GM23338 (cell line): Measurements from ENCODE around the gene RPTOR.

Experiments
- EZH2 ChIP-seq: fragments of 200-600 bp; sonication (generic); IDR thresholded peaks from one replicate; pipeline ENCODE4 v1.8.0; 2017; ENCODE audit warnings: antibody characterized with exemption, mild to moderate bottlenecking, low read depth; ENCODE audit not compliant: unreplicated experiment
- EZH2phosphoT487 ChIP-seq: fragments of 200-600 bp; sonication (generic); IDR thresholded peaks from one replicate; pipeline ENCODE4 v1.8.1; 2018; ENCODE audit warnings: antibody characterized with exemption; ENCODE audit not compliant: unreplicated experiment
- NANOG ChIP-seq: IDR thresholded peaks from 2 replicates; pipeline ENCODE4 v1.6.1; 2016; ENCODE audit warnings: antibody characterized with exemption, borderline replicate concordance
- POLR2AphosphoS5 ChIP-seq: IDR thresholded peaks from 2 replicates; pipeline ENCODE4 v1.6.1; 2016; ENCODE audit warnings: antibody characterized with exemption, low read depth
- ZNF331 ChIP-seq: fragments of 250-450 bp; sonication (Bioruptor Pico); IDR thresholded peaks from 2 replicates; pipeline ENCODE4 v1.5.0; 2020; ENCODE audit warnings: low read depth, mild to moderate bottlenecking, moderate library complexity
- TF ChIP-seq, protein P1 (sequence below), 2 experiments: fragments of 200-600 bp in 1 of 2; sonication (generic) in 1 of 2; conservative IDR thresholded peaks; 2 replicates each; pipeline versions ENCODE4 v1.5.1 to v1.6.1; 2016 to 2017; ENCODE audit warnings: antibody characterized with exemption in 2 of 2, low read depth in 2 of 2, mild to moderate bottlenecking in 2 of 2, moderate library complexity in 1 of 2
- TF ChIP-seq, protein P2 (sequence below): IDR thresholded peaks from 2 replicates; pipeline ENCODE4 v1.6.1; 2016; ENCODE audit warnings: antibody characterized with exemption
- TF ChIP-seq, protein P3 (sequence below): IDR thresholded peaks from one replicate; pipeline ENCODE4 v1.6.1; 2018; ENCODE audit warnings: antibody characterized with exemption; ENCODE audit not compliant: unreplicated experiment

DNA sequence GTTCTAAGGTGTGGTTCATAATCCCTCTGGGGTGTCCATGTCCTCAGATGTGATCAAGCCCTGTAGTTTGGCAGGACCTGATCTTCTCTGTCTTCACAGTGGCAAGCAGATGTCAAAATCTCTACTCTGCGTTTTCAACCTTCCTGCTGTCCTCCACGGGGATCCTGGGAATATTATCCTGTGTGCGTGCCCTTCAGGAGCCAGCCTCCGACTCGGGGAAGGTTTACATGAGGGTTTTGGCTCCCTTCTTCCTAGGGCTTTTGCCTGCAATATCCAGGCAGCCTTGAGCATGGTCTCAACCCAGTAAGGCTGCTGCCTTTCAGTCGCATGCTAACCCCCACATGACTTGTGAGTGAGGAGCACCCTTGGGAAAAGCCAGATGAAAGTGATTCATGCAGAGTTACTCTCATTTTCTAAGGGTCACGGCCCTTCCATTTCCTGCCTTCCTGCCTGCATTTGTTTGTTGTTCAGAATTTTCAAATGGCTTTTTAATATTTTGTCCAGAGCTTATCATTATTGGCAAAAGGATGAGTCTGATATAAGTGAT is 244.8 kb downstream of the RPTOR start:
- TF ChIP-seq, protein P1, sequence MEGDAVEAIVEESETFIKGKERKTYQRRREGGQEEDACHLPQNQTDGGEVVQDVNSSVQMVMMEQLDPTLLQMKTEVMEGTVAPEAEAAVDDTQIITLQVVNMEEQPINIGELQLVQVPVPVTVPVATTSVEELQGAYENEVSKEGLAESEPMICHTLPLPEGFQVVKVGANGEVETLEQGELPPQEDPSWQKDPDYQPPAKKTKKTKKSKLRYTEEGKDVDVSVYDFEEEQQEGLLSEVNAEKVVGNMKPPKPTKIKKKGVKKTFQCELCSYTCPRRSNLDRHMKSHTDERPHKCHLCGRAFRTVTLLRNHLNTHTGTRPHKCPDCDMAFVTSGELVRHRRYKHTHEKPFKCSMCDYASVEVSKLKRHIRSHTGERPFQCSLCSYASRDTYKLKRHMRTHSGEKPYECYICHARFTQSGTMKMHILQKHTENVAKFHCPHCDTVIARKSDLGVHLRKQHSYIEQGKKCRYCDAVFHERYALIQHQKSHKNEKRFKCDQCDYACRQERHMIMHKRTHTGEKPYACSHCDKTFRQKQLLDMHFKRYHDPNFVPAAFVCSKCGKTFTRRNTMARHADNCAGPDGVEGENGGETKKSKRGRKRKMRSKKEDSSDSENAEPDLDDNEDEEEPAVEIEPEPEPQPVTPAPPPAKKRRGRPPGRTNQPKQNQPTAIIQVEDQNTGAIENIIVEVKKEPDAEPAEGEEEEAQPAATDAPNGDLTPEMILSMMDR (conservative IDR thresholded peaks at IDR 0.05; ENCODE audit: low read depth in 2 of 2): no peak
- TF ChIP-seq NANOG: no peak
- TF ChIP-seq ZNF331 (CRISPR knock-in tag): no peak
- TF ChIP-seq POLR2AphosphoS5: no peak
- no peak for TF ChIP-seq EZH2
- TF ChIP-seq, protein P2, sequence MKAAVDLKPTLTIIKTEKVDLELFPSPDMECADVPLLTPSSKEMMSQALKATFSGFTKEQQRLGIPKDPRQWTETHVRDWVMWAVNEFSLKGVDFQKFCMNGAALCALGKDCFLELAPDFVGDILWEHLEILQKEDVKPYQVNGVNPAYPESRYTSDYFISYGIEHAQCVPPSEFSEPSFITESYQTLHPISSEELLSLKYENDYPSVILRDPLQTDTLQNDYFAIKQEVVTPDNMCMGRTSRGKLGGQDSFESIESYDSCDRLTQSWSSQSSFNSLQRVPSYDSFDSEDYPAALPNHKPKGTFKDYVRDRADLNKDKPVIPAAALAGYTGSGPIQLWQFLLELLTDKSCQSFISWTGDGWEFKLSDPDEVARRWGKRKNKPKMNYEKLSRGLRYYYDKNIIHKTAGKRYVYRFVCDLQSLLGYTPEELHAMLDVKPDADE: no peak
- TF ChIP-seq, protein P3, sequence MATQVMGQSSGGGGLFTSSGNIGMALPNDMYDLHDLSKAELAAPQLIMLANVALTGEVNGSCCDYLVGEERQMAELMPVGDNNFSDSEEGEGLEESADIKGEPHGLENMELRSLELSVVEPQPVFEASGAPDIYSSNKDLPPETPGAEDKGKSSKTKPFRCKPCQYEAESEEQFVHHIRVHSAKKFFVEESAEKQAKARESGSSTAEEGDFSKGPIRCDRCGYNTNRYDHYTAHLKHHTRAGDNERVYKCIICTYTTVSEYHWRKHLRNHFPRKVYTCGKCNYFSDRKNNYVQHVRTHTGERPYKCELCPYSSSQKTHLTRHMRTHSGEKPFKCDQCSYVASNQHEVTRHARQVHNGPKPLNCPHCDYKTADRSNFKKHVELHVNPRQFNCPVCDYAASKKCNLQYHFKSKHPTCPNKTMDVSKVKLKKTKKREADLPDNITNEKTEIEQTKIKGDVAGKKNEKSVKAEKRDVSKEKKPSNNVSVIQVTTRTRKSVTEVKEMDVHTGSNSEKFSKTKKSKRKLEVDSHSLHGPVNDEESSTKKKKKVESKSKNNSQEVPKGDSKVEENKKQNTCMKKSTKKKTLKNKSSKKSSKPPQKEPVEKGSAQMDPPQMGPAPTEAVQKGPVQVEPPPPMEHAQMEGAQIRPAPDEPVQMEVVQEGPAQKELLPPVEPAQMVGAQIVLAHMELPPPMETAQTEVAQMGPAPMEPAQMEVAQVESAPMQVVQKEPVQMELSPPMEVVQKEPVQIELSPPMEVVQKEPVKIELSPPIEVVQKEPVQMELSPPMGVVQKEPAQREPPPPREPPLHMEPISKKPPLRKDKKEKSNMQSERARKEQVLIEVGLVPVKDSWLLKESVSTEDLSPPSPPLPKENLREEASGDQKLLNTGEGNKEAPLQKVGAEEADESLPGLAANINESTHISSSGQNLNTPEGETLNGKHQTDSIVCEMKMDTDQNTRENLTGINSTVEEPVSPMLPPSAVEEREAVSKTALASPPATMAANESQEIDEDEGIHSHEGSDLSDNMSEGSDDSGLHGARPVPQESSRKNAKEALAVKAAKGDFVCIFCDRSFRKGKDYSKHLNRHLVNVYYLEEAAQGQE: no peak
- TF ChIP-seq EZH2phosphoT487: no peak
